HG03571 (cell line): Measurements from ENCODE around the gene COL8A2.
"Not testable (repeated sequence)": the region's sequence is repeated elsewhere in the genome, so short reads cannot be mapped to it uniquely, and the experiment has no call there.

Source experiments
- ATAC-seq: cut with Tn5 transposase; IDR thresholded peaks from one replicate; pipeline ENCODE4 v1.9.1; 2021; ENCODE audit not compliant: unreplicated experiment

The COL8A2 gene

GRCh38 chr1:36125129-36125991, at the start of gene COL8A2:
Gene COL8A2 (minus strand): TSS chr1:36125222. CDS start chr1:36100242, 24,980 bp downstream.
- ATAC-seq: no peak

GRCh38 chr1:36174713-36175112, 49.7 kb upstream of the COL8A2 start:
- ATAC-seq: no peak

GRCh38 chr1:36172983-36173382, 48.0 kb upstream of the COL8A2 start:
- no peak for ATAC-seq

- ATAC-seq: no peak
Observed at GRCh38 chr1:36172017-36172747, 47.2 kb upstream of the COL8A2 start.

- no peak for ATAC-seq
Observed at GRCh38 chr1:36170643-36171412, 45.8 kb upstream of the COL8A2 start.

GRCh38 chr1:36168514-36168913, 43.5 kb upstream of the COL8A2 start:
- ATAC-seq: no peak

- ATAC-seq: no peak
Observed at GRCh38 chr1:36166938-36167905, 42.2 kb upstream of the COL8A2 start.

GRCh38 chr1:36166136-36166535, 41.1 kb upstream of the COL8A2 start:
- ATAC-seq: no peak

- ATAC-seq: no peak
Observed at GRCh38 chr1:36165145-36165544, 40.1 kb upstream of the COL8A2 start.

- no peak for ATAC-seq
Observed at GRCh38 chr1:36164361-36164760, 39.3 kb upstream of the COL8A2 start.

GRCh38 chr1:36163426-36163825, 38.4 kb upstream of the COL8A2 start:
- ATAC-seq: no peak

- ATAC-seq: no peak
Observed at GRCh38 chr1:36162680-36163239, 37.7 kb upstream of the COL8A2 start.

GRCh38 chr1:36161641-36162531, 36.9 kb upstream of the COL8A2 start:
- peak; percentile 53 for ATAC-seq

GRCh38 chr1:36160949-36161485, 36.0 kb upstream of the COL8A2 start:
- no peak for ATAC-seq

GRCh38 chr1:36160388-36160948, 35.4 kb upstream of the COL8A2 start:
- ATAC-seq: no peak

GRCh38 chr1:36159614-36160387, 34.8 kb upstream of the COL8A2 start:
- no peak for ATAC-seq

GRCh38 chr1:36158827-36159252, 33.8 kb upstream of the COL8A2 start:
- ATAC-seq: not testable (repeated sequence)
